Effector memory CD4-positive, alpha-beta T cell (primary cell): ENCODE measurements around the gene SEPTIN3.

Source experiments
- DNase-seq, 3 donors: peaks; one replicate each; pipeline ENCODE4 v3.0.0-alpha.2; 2020
- H3K27ac ChIP-seq: 2 replicates; pipeline ENCODE4 v1.7.0; 2013; ENCODE audit warnings: mild to moderate bottlenecking, low read length, moderate library complexity; ENCODE audit not compliant: insufficient read depth, poor library complexity, severe bottlenecking
- H3K27me3 ChIP-seq: replicated peaks from 2 replicates; pipeline ENCODE4 v1.7.0; 2013; ENCODE audit warnings: mild to moderate bottlenecking, low read length; ENCODE audit not compliant: insufficient read depth, control insufficient read depth, poor library complexity, severe bottlenecking
- H3K36me3 ChIP-seq: 2 replicates; pipeline ENCODE4 v1.7.0; 2013; ENCODE audit warnings: mild to moderate bottlenecking, low read length, moderate library complexity; ENCODE audit not compliant: control insufficient read depth, insufficient read depth
- H3K4me1 ChIP-seq: 2 replicates; pipeline ENCODE4 v1.7.0; 2013; ENCODE audit warnings: low read length, mild to moderate bottlenecking; ENCODE audit not compliant: control insufficient read depth, insufficient read depth, poor library complexity, severe bottlenecking
- H3K4me3 ChIP-seq: 2 replicates; pipeline ENCODE4 v1.7.0; 2013; ENCODE audit warnings: low read length, low read depth, mild to moderate bottlenecking; ENCODE audit not compliant: insufficient read depth, poor library complexity, severe bottlenecking
- H3K9me3 ChIP-seq: 2 replicates; pipeline ENCODE4 v1.7.0; 2013; ENCODE audit warnings: mild to moderate bottlenecking, low read length, moderate library complexity; ENCODE audit not compliant: control insufficient read depth

The SEPTIN3 gene

DNA sequence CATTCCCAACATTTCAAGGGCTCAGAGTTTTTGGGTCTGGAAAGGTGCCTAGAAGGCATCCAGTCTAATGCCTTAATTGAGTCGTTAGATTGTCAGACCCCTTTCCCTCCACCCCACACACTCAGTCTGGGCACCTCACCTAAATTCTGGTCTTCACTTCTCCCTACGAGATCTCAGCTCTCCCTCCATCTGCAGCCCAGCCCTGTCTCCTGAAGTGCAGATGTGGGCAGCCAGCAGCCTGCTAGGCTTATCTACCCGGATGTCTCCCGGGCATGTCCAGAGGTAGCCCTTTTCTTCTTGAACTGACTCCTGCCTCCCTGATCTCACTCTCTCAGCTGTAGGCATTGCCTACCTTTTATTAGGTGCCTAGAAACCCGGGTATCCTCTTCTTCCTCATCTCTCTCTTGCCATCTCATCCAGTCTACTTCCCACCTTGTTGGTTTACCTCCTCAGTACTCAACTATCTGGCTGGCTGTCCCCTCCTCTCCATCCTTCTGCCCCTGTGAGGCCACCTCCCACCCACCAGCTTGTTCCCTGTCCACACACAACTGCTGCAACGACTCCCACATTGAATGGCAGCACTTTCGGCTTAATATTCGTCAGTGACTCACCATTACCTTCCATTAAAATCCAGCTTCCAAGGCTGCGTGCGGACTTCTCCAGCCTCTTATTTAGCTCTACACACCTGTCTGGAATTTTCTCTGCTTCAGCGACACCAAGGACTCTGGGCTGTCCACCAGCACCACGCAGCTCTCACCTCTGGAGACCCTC is 6.2 kb downstream of the SEPTIN3 start:
- Histone ChIP-seq H3K4me3 (no peak overlapping the region), H3K27me3 (peaks cover 23% of the 10 kb centered on the region), H3K36me3 (no peaks in the 10 kb centered on the region), H3K27ac (no peak overlapping the region), H3K4me1 (peaks cover 10% of the 10 kb centered on the region), H3K9me3 (no peaks in the 10 kb centered on the region)
- DNase-seq, result no peak

DNA sequence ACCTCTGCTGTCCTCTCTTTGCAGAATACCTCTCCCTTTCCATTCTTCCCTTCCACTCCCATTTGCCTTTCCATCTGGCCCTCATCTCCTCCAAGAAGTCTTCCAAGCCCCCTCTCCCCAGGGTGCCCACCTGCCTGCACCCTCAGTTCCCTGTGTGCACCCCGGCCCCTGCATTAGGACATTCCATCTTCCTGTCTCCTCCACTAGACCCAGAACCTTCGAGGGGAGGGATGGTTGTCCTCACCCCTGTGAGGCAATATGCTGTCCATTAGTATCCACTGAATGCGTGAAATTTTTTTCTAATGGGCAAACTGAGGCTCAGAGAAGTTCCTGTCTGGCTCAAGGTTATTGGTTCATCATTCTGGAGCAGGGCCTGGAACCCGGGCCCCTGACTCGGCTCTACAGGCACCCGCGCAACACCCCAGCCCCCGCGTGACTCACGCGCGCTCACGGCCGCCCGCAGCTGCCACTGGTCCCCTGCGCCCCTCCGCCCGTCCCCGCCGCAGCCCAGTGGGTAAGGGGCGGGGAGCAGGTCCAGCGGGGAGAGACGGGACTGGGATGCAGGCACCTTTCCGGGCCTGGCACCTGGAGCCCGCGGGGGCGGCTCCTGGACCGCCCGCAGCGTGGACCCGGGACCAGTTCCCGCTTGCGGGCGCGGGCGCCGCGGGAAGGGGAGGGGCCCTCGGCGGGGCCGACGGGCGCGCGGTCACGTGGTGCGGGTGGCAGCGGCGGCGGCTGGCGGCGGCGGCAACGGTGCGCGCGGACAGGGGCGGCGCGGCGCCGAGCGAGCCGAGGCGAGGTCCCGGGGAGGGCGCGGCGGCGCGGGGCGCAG is 7.0 kb downstream of the SEPTIN3 start:
- Histone ChIP-seq H3K4me3 (peak overlapping the region; percentile 49), H3K27ac (no peak overlapping the region), H3K36me3 (no peaks in the 10 kb centered on the region), H3K27me3 (peaks cover 23% of the 10 kb centered on the region), H3K9me3 (no peaks in the 10 kb centered on the region), H3K4me1 (peaks cover 10% of the 10 kb centered on the region)
- peak; percentile 20 to 33 (median 27) for DNase-seq

DNA sequence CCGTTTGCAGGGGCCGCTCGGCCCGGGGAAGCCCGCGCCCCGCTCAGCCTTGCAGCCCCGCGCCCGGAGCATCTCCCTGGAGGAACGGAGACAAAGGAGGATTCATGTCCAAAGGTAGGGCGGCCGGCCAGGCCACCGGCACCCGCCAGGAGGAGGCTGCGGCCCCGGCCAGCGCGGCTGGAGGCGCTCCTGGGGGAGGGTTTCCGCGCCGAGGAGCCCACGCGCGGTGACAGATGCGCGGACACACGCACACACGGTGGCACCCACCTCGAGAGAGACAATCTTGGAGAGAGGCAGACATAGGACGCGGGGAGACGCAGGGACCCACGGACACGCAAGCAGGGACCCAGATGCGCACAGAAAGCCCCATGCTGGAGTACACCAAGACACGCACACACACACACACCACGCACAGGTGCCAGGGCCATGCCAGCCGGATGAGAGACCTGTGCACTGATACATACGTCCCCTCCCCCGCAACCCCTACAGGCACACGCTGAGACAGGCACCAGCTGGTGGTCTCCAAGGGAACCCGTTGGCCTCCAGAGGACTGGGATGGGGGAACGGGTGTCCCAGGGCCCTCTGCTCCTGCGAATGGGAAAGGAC is 7.8 kb downstream of the SEPTIN3 start:
- Histone ChIP-seq H3K4me3 (peak overlapping the region; percentile 63), H3K36me3 (no peaks in the 10 kb centered on the region), H3K27me3 (peaks cover 23% of the 10 kb centered on the region), H3K27ac (no peak overlapping the region), H3K9me3 (no peaks in the 10 kb centered on the region), H3K4me1 (peaks cover 10% of the 10 kb centered on the region)
- DNase-seq, result no peak

DNA sequence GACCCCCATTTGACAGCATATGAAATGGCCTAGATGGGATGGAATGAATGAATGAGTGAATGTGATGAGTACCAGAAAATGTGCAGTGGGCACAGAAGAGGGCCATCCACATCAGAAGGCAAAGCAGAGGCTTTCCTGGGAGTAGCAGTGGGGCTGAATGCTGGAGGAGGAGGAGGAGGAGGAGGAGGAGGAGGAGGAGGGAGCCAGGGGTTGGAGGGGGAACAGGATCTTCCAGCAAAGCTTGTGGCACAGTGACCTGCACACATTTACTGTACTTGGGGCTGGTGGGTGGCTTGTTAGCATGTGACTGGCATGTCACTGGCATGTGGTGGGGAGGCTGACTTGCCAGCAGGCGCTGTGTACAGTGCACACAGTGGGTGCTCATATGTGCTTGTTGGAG is 9.5 kb downstream of the SEPTIN3 start:
- H3K36me3 ChIP-seq, result no peaks in the 10 kb centered on the region
- H3K27ac ChIP-seq, result no peak overlapping the region
- DNase-seq, result no peak
- no peaks in the 10 kb centered on the region for H3K9me3 ChIP-seq
- peaks cover 16% of the 10 kb centered on the region for H3K27me3 ChIP-seq
- no peak overlapping the region for H3K4me3 ChIP-seq
- peaks cover 10% of the 10 kb centered on the region for H3K4me1 ChIP-seq

DNA sequence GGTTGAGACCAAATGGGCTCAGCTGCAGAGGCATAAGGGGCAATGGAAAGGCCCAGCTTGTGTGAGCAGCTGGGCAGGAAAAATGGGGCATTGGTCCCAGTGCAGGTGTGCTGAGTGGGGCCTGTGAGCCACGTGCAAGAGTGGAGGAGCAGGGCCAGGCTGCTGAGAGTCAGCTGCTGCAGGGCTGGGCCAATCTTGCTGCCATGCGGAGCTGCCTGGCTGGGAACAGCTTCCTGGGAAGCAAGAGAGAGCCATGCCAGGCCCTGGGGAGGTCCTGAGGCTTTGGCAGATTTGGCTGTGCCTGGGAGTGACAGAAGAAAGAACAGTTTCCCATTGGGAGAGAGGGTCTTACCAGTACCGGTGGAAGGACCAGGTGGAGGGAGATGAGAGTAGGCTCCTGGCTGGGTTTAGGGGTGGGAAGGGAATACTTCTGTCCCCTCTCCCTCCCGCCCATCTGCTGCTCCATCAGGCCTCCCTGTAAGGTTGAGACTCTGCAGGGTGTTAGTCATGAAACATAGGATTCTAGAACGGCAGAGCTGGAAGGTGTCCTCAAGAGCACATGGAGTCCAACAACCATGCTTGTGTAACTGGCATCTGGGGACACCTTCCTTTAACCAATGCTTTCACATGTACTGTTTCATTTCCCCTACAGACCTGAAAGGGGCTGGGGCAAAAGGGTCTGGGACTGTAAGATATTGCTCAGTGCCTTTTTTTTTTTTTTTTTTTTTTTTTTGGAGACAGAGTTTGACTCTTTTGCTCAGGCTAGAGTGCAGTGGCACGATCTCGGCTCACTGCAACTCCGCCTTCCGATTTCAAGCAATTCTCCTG is 10.4 kb downstream of the SEPTIN3 start:
- H3K36me3 ChIP-seq, result no peaks in the 10 kb centered on the region
- peaks cover 10% of the 10 kb centered on the region for H3K4me1 ChIP-seq
- no peak for DNase-seq
- H3K9me3 ChIP-seq, result no peaks in the 10 kb centered on the region
- peaks cover 16% of the 10 kb centered on the region for H3K27me3 ChIP-seq
- H3K4me3 ChIP-seq, result no peak overlapping the region
- H3K27ac ChIP-seq, result no peak overlapping the region

DNA sequence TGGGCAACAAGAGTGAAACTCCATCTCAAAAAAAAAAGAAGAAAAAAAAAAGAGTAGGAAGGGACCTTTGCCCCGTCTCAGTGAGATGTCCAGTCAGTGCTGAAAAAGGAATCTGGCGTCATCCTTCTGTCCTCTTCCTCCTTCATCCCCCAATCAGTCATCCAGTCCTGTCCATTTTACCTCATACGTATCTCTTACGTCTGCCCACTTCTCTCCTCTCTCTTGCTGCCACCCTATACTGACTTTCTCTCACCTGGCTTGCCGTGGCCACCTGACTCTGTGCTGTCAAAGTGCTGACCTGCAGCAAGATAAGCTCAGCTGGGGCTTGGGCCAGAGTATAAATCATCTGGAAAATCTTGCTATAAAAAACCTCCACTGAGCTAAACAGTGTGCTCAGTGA is 13.6 kb downstream of the SEPTIN3 start:
- DNase-seq, result no peak
- H3K4me3 ChIP-seq, result no peak overlapping the region

DNA sequence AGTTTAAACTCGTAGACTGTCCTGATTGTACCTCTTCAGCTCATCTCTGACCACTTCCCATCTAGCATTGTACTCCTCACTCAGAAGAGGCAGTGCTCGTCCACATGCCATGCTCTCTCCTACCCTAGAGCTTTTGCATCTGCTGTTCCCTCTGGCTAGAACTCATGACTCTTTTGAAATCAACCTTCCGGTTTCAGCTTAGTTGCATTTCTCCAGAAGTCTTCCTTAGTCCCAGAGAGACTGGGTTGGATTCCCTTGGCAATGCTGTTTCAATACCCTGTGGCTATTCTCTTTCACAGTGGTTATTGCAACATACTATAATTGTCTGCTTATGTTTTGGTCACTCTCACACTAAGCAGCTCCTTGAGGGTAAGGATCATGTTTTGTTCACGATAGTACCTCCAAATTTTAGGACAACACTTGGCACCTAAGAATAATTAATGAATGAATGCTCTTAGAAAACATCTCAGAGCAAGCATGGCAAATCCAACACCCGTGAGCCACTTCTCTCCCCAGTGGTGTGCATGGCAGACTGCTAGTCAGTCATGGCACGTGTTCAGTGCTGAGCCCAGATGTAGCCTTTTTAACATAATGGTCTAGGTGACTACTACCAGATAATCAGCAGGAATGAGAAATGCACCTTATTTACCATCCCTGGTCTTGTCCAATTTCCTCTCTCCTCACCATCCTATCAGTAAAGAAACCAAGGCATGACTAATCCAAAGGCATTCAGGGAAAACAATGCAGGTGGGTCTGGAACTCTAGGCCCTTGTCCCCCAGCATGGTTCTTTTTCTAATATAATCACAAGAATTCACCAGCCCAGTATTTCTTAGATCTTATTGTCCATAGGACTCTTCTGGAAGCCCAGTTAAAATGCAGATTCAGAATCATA is 14.5 kb downstream of the SEPTIN3 start:
- no peak overlapping the region for H3K4me3 ChIP-seq
- DNase-seq, result no peak
- no peaks in the 10 kb centered on the region for H3K9me3 ChIP-seq
- no peaks in the 10 kb centered on the region for H3K4me1 ChIP-seq
- no peaks in the 10 kb centered on the region for H3K36me3 ChIP-seq
- no peak overlapping the region for H3K27ac ChIP-seq
- H3K27me3 ChIP-seq, result no peaks in the 10 kb centered on the region

More for the DNA sequence above, 13.6 kb downstream of the SEPTIN3 start:
- no peaks in the 10 kb centered on the region for H3K4me1 ChIP-seq
- H3K9me3 ChIP-seq, result no peaks in the 10 kb centered on the region
- no peaks in the 10 kb centered on the region for H3K27me3 ChIP-seq
- no peaks in the 10 kb centered on the region for H3K36me3 ChIP-seq
- no peak overlapping the region for H3K27ac ChIP-seq

DNA sequence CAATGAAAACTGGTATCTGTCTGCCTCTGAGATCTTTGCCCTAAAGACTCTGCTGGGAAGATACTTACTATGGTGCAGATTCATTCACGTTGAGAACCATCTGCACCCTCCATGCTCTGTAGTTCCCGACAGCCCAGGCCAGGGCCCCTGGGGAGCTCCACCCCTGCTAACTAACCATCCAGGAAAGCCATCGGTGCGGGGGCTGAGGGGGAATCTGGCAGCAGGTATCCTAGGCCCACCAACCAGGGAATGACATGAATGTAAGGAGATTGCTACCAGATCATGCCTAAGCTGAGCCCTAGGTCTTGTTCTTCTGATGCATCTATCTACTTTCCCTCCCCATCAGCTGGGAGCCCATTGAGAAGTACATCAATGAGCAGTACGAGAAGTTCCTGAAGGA is 18.0 kb downstream of the SEPTIN3 start:
- Histone ChIP-seq H3K36me3 (no peaks in the 10 kb centered on the region), H3K9me3 (no peaks in the 10 kb centered on the region), H3K4me1 (no peaks in the 10 kb centered on the region), H3K27ac (no peak overlapping the region), H3K4me3 (no peak overlapping the region), H3K27me3 (no peaks in the 10 kb centered on the region)
- no peak for DNase-seq

DNA sequence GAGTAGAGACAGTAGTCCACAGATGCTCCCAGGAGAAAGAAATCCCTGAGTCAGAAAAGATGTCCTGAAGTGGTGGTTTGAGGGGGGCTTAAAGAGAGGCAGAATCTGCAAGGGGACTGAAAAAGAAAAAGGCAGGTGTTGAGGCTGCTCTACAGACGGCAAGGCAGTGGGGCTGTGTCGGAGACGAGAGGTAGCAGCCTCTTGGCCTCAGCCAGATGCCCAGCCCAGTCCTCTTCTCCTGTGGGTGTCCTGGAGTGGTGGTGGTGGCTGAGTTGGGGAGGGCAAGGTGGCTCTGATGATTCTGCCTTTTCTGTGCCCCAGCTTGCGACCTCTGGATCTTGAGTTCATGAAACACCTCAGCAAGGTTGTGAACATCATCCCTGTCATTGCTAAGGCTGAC is 20.0 kb downstream of the SEPTIN3 start:
- no peak overlapping the region for H3K4me3 ChIP-seq
- no peaks in the 10 kb centered on the region for H3K4me1 ChIP-seq
- H3K36me3 ChIP-seq, result no peaks in the 10 kb centered on the region
- no peaks in the 10 kb centered on the region for H3K27me3 ChIP-seq
- H3K9me3 ChIP-seq, result no peaks in the 10 kb centered on the region
- no peak overlapping the region for H3K27ac ChIP-seq
- no peak for DNase-seq
